Measurements from ENCODE around the gene PTPRZ1.

The PTPRZ1 gene

DNA sequence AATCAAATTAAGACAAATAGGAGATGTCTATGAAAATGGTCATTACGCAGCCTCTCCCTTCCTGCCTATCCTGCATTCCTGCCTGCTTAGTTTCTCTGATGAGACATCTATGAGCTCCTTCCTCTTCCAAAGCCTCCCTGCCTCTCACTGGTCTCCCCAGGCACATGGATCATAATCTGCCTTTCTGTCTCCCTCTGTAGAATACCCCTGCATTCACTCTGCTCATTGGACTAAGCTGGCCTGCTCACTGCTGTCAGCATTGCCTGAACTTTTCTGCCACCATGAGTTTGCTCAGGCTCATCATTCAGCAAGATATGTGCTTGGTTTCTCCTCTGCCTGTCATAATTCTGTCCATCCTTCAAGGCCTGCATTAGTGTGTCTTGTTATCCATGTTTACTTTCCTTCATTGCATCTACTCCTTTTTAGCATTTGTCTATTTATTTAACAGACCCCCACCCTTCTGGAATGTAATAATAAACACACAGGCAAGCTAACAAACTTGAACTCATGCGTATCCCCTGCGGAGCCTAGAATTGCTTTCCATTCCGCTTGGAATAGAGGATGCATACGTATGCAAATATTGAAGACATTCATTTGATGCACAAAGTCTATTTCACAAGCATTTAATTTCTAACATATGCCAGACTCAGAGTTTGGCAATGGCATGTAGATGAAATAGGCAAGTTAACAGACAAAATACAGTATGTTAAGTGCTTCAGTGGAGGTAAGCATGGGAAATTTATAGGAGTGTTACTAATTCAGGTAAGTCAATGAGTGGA, 88.3 kb downstream of the PTPRZ1 start:
- H3K4me3 ChIP-seq (replicated peaks in 1 of 2; ENCODE audit: low read depth in 2 of 2, low read length in 2 of 2): no peak overlapping the region
- TF ChIP-seq, protein P1, sequence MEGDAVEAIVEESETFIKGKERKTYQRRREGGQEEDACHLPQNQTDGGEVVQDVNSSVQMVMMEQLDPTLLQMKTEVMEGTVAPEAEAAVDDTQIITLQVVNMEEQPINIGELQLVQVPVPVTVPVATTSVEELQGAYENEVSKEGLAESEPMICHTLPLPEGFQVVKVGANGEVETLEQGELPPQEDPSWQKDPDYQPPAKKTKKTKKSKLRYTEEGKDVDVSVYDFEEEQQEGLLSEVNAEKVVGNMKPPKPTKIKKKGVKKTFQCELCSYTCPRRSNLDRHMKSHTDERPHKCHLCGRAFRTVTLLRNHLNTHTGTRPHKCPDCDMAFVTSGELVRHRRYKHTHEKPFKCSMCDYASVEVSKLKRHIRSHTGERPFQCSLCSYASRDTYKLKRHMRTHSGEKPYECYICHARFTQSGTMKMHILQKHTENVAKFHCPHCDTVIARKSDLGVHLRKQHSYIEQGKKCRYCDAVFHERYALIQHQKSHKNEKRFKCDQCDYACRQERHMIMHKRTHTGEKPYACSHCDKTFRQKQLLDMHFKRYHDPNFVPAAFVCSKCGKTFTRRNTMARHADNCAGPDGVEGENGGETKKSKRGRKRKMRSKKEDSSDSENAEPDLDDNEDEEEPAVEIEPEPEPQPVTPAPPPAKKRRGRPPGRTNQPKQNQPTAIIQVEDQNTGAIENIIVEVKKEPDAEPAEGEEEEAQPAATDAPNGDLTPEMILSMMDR (IDR thresholded peaks at IDR 0.05; ENCODE audit: low read depth, low read length): no peak
- peak; percentile 56 to 86 for DNase-seq (ENCODE audit: low read depth in 2 of 2)

DNA sequence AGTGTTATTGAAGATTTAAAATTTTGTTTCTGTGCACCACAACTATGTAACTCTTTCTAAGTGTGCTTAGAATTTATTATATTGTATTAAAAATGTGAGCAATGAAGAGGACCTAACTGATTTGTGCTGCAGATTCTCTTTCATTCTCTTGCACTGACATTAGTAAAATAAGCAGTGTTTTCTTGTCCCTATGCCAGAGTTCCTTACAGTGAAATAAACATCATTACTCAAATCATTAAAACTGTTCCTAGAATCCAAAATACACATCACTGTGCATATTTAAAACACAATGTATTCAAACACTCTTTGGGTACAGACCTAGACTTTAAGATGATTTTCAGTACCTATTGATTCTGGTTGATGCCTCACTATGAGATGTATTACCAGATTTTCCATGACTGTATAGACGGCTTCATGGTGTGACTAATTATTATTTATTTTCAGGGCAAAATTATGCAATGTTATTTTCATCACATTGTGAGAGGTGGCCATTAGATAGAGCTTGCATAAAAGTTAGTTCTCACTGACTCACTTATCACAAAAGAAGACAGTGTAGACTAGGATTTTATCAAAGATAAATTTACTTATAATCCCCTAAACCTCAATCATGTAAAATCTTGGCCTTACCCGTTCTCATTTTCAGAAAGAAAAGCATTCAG, 93.4 kb downstream of the PTPRZ1 start:
- H3K4me3 ChIP-seq (replicated peaks in 1 of 2; ENCODE audit: low read depth in 2 of 2, low read length in 2 of 2): no peak overlapping the region
- no peak for DNase-seq (ENCODE audit: low read depth in 2 of 2)
- TF ChIP-seq, protein P1 (IDR thresholded peaks at IDR 0.05; ENCODE audit: low read depth, low read length): no peak

DNA sequence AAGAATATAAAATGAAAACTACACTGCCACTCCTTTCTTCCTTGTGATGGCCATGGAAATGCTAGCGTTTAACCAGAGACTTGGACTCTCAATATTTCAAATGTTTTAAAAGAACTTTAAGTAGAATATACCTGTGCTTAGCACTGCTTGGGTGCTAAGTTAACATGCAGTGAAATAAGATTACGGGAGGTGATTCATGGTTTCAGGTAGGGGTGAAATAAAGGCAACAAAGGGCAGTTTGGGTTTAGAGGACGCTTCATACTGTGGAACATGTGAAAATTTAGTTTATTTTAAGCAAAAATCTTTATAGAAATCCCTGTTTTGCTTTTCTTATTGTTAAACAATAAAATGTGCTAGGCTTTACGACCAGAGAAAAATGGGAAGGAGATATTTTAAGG, 94.0 kb downstream of the PTPRZ1 start:
- TF ChIP-seq, protein P1 (IDR thresholded peaks at IDR 0.05; ENCODE audit: low read depth, low read length): no peak
- no peak overlapping the region for H3K4me3 ChIP-seq (replicated peaks in 1 of 2; ENCODE audit: low read depth in 2 of 2, low read length in 2 of 2)
- DNase-seq (ENCODE audit: low read depth in 2 of 2): no peak

DNA sequence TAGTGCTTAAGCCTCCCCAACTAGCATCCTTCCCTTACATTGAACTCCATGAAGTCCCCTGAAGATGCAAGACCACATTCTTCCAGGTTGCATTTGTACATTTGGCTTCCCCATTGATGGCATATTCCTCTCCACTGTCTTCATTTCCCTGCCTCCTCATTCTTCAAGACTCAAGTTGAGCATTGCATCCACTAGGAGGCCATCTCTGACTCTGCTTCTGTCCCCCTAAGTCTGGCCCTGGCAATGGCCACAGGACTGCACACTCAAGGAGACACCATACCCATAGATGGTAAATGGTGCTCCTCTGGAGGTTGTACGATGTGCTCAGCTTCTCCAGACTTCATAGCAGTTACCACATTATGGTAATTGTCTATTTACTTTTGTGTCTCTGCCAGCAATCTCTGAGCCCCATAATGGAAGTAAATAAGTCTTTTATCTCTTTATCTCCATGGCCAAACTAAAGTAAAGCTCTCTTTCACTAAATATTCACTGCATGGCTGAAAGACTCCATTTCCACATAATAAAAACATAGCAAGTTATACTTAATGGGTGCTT, 112.6 kb downstream of the PTPRZ1 start:
- H3K4me3 ChIP-seq (replicated peaks in 1 of 2; ENCODE audit: low read depth in 2 of 2, low read length in 2 of 2): no peak overlapping the region
- no peak for DNase-seq (ENCODE audit: low read depth in 2 of 2)
- TF ChIP-seq, protein P1 (IDR thresholded peaks at IDR 0.05; ENCODE audit: low read depth, low read length): no peak

DNA sequence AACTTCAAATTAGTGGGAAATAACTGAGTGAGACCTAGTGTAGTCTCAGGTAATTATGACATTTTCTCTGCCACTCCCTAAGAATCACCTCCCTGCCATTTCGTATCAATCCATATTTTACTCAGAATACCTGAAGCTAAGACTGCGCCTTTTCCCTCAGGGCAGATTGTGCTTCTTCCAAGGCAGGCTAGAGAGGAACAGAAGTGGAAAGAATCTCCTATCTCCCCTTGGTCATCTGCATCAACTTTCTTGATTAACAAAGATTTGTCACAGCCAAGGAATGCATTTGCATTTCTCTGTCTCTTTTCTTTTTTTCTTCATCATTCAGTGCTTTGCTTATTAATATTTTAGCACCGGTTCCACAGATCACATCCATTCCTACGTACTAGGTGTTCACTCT, 119.1 kb downstream of the PTPRZ1 start:
- no peak overlapping the region for H3K4me3 ChIP-seq (replicated peaks in 1 of 2; ENCODE audit: low read depth in 2 of 2, low read length in 2 of 2)
- TF ChIP-seq, protein P1 (IDR thresholded peaks at IDR 0.05; ENCODE audit: low read depth, low read length): no peak
- no peak for DNase-seq (ENCODE audit: low read depth in 2 of 2)

DNA sequence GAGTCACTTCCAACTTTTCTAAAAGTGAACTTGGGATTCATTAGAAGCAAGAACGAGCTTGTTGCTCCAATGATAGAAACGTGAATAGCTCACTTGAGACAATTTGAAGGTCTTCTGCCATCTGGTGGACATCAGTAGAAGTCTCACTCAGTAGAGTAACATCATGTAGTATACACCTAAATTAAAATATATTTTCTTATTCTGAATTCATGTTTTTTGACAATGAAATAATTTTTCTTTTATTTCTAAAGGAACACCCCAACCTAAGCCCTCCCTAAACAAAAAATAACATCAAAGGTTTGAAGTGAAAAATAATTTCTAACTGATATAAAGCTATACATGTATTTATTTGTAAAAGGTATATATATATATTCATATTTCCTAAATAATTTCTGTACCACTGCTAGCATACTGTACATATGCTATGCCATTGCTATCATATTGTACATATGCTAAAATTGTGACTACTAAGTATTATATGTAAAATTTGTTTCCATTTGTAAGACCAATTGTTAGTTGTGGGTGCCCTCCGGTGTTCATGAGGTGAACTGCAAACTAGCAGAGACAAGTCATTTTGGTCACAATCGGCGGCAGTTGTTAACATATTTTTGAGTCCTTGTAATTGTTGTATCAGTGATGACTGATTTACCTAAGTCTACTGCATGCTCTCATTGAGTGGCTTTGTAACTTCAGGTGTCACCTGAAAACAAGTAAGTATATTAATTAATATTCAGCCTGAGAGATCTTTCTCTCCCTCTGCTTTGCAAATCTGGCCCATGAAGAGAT, 121.9 kb downstream of the PTPRZ1 start:
- H3K4me3 ChIP-seq (replicated peaks in 1 of 2; ENCODE audit: low read depth in 2 of 2, low read length in 2 of 2): no peak overlapping the region
- peak; percentile 89 to 90 for DNase-seq (ENCODE audit: low read depth in 2 of 2)
- TF ChIP-seq, protein P1 (IDR thresholded peaks at IDR 0.05; ENCODE audit: low read depth, low read length): peak; percentile 75
